RCC 7860 (cell line): ENCODE measurements around the gene SMCO4.

Source experiments
- DNase-seq: peaks from one replicate; pipeline ENCODE4 v3.0.0-alpha.2; 2015; ENCODE audit warnings: low spot score
- FAIRE-seq: peaks from 2 replicates; lab custom pipeline; 2012; peaks lifted over from hg19 to GRCh38; lab: Jason Lieb, UNC

SMCO4 gene

DNA sequence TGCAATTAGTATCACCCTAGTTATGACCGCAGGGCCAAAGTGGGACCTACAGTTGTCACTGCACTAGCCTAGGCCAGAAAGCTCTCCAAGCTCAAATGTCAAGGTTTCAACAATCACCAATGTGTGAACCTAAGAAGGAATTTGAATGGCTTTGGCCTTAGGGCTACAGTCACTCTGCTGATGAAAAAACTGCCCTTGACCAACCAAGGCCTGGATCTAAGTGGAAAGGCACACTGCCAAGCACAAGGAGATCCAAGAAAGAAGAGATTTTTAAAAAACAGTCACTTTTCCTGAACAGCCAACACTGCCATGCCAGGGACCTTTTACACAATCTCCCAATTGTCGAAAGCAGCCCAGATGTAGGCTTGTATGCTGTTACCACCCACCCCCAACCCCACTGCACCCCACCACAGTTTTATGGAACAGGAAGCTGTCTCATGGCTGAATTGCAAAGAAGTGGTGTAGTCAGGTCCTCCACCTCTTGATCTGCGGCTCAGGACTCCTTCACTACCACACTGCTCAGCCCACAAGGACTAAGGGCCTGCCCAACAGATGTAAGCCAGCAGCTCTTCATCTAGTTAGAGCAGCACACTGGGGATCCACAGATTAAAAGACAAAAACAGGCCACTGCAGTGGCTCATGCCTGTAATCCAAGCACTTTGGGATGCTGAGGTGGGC lies 32.9 kb downstream of the SMCO4 start:
- DNase-seq (no peak), FAIRE-seq (no peak)

DNA sequence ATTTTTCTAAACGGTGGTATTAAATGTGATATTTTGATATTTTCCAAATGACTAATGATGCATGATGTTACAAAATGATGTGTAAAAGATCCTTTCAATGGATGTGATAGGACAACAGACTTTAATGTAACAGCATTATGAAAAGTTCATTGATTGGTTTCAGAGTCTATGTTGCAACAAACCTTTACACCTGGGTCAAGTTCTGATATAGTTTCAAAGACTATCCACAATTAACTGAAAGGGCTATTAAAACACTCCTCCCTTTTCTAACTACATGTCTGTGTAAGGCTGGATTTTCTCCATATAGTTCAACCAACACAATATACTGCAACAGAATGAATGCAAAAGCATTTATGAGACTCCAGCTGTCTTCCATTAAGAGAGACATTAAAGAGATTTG lies 35.7 kb downstream of the SMCO4 start:
- FAIRE-seq (no peak), DNase-seq (no peak)

DNA sequence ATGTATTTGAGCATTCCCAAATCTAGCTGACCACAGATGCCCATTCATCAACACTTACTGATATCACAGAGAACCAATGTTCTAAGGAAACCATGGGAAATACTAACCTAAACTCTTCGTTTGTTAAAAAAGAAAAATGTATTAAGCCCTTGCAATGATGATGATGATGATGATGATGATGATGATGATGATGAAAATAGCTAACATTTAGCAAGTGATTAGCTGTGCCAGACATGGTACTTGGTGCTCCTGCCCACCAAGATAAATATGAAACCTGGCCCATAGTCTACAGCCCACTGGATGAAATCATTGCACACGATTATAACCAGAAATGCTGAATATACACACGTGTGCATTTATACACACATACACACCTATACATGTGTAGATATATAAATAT lies 37.5 kb downstream of the SMCO4 start:
- FAIRE-seq (no peak), DNase-seq (no peak)

DNA sequence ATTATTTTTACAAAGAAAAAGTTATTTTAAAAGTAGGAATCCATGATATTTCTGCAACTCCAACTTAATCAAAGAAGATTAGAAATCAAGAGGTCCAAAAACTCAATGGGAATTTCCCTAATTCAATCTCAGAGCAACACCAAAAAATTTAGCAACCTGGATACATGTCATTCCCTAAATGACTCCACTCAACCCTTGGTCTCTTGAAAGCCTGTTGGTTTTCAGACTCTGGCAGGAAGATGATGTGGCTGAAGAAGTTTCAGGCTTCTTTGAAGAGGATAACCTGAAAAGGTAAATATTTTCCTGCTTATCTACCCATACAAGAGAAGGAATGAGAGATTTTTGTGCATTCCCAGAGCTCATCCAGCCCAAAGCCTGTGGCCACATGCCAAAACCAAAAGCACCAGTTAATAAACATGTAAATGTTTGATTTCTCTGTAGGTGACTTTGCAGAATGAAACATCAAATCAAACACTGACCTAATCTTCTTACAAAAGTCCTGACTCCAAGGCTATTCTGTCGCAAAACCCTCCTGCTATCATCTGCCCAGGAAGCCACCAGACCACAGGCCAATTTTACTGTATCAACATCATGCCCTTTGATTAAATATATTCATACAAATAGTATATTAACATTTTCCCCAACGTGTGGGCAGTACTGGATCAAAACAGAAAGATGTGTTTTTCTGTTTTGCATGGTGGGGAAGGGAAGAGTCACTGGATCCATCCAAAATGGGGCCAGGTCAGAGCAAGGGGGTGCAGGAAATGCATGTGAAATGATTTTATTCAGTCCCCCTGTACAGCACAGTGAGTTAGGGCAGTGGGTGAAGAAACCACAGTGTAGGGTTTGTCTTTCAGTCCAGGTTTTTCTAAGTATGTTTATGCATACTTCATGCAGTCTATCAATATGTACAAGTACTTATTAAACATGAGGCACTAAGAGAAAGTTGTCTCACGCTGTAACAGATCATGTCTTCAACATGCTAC lies 38.8 kb downstream of the SMCO4 start:
- DNase-seq: no peak
- FAIRE-seq: no peak

DNA sequence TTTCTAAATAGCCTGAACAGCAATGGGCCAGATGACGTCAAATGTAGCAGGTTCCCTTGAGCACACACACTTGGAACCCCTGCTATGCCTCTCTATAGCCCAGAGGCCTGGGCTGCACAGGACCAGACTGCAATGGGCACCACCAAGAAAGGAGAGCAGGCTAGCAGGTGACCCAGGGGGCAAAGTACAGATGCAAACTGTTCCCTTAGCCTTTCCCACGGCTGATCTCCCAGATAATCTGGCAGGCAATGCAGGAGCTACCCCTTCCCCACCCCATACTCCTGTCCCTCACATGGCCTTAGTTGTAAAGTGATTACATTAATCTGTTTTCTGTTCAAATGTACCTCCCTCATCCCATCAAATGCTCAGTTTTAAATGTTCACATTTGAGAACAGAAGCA lies 41.3 kb downstream of the SMCO4 start:
- no peak for DNase-seq
- FAIRE-seq: no peak

DNA sequence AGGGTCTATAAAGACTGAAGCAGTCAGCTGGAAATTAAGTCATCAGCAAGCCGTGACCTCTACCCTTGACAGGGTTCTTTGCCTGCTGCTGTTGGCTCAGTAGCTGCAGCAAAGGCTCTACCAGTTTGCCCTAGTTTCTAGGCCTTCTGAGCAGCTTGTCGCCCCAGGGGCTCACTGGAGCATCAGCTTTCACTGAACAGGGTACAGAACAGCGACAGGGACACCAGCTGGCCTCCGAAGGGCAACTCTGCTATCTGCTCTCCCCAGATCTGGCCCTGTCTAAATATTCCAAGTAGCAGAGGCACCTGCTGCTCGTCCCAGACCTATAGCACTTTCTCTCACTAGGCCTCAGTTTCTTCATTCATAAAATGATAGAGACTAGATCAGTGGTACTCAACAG lies 42.4 kb downstream of the SMCO4 start:
- no peak for FAIRE-seq
- DNase-seq: no peak

DNA sequence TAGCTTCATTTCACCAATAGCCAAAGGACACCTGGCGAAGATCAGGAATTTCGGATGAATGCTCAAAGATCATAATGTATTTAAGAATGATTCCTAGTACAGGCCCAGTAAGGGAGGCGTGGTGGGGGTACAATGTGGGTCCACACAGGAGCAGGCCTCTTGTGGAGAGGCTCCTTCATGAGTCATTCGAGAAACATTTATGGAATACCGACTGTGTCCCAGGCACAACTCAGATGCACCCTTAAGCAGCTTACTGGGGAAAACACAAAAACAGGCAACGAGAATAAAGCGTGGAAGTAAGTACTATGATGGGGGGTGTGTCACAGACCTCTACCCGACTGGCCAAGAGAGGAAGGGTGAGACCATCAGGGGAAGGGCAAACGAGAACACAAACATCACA lies 44.5 kb downstream of the SMCO4 start:
- FAIRE-seq (peak; percentile 50), DNase-seq (peak; percentile 38)

DNA sequence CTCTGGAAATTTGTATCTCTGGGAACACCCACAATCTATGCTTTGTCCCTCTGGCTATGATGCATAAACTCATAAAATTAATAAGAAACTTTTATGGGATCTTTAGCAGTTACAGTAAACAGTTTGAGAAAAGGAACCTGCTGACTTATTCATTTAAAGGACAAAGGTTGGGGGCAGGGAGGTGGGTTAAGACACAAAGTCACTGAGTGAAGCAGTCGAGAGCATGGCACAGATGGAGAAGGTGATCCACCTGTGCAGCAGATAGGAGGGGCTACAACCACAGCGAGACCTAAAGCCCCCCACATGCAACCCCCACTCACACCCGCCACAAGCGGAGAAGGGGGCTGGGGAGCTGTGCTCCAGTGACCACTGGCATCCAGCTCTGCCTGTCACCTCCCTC lies 45.0 kb downstream of the SMCO4 start:
- no peak for DNase-seq
- no peak for FAIRE-seq

DNA sequence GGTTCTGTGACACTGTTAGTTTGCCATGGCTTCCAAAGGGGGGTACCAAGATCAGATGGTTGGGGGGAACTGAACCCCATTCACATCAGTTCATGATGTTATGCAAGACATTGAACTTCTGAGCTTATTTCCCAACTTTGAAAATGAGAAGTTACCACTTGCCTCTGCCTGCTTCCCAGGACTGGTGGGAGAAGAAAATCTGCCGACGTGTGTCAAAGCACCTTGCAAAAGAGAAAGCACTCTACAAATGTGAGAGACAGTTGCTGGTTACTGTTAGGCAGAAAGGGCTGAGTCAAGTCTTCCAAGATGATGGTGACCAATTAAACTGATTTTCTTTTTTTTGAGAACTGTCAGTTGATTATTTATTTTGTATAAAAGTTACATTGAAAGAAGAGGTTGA lies 45.6 kb downstream of the SMCO4 start:
- DNase-seq (no peak), FAIRE-seq (no peak)

DNA sequence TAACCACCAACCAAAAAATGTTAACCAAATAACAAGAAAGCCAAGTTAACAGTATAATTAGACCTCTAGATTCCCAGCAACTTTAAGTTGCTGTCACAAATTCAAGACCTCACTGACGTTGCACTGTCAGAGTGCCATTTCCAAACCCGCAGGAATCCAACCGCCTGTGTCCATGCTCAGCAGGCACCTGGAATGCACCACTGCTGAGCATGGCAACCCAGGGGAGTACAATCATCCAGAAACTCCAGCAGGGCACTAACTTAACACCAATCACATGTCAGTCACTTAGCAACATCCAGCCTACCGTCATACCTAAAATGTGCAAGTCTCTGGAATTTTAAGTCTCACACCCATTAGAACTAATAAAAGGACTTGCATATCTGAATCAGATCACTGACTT lies 48.8 kb downstream of the SMCO4 start:
- FAIRE-seq (peak; percentile 48), DNase-seq (peak; percentile 79)

DNA sequence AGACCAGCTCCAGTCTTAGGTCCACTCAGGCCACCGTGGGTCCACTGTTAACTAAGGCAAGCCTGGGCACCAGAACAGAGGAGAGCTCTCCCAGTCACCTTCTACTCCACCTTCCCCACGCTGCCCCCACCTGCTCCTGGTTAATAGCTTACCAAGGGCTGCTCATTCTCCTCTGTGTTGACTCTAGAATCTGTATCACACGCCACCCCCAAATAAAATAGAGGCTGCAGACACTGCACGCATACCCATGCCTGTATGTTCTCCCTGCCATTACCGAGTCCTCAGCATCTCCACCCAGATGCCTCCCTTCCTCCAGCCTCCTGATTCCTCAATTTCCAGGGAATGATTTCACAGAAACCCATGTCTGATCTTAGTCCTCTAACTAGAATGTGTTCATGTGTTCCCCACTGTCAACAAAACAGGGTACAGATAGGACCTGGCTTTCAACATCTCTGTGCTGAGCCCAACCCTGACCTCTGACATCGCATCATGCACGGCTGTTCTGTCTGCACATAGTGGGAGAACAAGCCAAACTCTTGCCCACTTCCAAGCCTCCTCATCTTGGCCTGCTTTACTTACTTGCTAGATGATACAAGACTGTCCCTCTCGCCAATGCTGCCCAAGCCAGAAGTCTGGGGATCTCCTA lies 49.8 kb downstream of the SMCO4 start:
- no peak for DNase-seq
- no peak for FAIRE-seq

DNA sequence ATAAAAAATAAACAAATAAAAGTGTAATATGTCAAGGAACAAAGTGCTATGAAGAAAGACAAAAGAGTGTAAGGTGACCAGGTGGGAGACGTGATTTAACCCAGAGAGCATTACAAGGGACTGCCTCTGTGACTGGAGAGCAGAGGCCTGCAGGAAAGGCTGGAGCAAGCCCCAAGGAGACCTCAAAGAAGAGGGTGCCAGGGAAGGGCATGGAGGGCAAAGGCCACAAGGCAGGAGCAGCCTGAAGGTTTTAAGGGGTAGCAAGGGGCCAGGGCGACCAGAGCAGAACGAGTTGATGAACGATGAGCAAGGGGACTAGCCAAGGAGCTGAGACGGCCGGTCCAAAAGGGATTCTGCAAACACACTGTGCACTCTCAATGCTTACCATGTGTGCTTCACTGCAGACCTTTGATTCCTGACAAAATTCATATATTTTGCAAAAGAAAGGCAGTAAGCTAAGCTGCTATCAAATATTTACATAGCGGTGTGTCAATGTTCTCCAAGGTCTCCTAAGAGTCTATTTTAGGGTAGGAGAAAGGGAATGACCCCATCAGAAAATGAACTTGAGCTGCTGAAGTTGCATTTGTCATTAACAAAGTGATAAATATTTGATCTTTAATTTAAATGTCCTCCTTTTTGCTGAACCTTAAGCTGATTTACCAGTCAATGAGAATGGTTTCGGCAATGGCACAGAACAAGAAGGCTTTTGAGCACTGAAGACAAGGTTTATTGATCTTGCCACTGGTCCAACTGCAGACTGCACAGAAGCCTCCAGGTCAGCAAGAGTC lies 50.5 kb downstream of the SMCO4 start:
- no peak for DNase-seq

DNA sequence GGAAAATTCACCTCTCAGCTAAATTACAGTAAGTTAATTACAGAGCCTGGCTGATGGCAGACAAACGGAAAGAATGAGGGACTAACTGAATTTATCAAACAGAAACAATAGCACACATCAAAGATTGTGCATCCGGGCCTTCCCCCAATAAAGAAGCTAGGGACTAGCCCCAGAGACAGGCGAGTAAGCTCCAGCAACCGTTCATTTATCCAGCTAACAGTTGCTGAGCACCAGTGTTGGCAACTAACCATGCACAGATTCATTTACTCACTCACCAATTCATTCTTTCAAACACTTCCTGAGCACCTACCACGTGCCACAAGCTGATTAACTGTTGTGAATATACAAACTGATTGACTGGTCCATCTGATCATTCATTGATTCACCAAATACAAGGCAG lies 51.2 kb downstream of the SMCO4 start:
- no peak for FAIRE-seq
- no peak for DNase-seq

More for the DNA sequence above, 50.5 kb downstream of the SMCO4 start:
- FAIRE-seq: no peak

DNA sequence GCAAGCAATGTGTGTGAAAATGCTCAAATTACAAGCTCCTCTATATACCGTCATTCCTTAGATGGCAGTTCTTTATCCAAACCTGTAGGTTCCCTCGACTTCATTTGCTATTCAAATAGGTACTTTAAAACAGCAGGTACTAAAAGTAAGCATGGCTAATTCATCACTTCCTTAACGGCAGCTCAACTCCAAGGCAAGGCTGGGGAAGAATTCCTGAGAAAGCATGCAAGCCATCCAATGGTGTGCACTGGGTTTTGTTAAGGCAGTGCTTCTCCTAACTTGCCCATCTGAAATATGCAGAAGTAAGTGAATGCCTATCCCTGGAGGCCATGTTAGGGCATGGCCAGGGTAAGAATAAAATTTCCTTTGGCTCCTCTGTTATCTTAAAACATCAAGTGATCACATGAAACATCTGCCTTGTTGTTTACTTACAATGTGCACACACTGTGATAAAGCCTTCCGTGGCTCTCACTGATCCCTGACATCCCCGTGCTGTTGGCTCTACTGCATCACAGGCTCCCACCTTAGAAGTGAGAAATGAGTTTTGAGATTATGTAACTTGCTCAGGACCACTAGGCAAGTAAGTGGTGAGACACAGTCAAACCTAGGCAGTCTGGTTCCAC lies 52.1 kb downstream of the SMCO4 start:
- DNase-seq (no peak), FAIRE-seq (no peak)

DNA sequence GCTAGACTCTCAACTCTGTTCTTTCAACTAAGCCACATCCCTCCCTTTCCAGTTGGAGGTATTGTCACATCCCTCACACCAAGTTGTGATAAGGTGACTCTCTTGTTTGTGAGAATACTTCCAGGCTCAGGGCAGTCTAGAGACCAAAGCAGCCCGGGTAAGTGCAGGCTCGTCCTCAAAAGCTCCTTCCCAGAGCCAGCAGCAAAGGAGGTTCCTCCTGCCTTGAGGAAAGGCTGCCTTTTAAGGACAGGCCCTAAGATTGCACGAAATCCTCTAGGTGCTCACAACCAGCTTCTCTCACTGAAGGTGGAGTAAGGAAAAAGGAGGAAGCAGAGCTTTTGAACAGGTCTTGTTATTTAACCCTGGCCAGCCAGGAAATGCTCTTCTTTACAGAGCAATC lies 53.4 kb downstream of the SMCO4 start:
- FAIRE-seq (no peak), DNase-seq (no peak)

DNA sequence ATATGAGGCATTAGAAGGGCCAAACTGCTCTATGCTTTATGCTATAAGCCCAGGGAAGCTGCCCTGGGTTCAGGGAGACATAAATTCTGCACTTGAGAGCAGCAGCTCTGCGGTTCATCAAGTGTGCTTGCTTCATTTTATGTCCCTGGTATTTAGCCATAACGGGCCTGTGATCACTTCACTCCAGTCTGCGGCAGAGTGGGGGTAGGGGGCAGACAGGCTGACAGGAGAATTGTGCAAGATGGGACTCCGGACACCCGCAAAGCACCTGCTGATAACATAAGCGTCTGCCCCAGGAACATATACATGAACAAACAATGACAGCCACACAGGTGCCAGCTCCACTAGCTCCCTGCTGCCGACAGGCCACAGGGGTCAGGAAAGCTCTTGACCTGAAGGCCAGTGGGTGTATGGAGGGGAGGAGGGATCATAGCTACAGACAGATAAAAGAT lies 56.1 kb downstream of the SMCO4 start:
- DNase-seq: no peak
- FAIRE-seq: no peak

DNA sequence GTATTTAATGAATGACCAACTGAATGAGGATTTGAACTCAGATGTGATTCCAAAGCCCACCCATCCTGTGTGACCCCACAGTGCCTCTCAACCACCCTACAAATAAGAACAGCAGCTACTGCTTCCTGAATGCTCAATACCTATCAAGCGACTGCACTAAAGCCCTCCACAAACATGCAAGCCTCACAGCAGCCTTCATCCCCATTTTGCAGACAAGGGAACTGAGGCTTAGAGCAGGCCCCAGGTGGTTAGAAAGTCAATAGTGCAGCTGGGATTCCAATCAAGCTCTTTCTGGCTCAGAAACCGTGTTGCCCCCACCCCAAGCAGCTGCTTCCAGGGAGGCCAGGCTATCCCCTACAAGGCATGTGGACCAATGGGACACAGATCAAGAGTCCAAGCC lies 57.2 kb downstream of the SMCO4 start:
- no peak for FAIRE-seq
- DNase-seq: no peak

DNA sequence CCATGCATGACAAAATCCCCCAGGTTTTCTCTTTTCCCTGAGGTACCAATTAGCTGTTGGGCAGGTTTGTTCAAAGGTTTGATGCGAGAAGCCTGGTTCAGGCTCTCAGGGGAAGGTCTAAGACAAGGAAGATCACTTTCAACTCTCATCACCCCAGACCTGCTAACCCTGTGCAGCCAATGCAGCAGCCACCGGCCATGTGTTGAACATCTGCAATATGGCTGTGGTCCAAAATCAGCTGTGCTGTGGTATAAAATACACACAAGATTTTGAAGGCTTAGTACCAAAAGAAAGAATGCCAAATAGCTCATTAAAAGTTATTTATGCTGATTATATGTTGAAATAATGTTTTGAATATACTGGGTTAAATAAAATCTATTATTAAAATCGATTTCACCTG lies 58.5 kb downstream of the SMCO4 start:
- no peak for DNase-seq
- FAIRE-seq: no peak

DNA sequence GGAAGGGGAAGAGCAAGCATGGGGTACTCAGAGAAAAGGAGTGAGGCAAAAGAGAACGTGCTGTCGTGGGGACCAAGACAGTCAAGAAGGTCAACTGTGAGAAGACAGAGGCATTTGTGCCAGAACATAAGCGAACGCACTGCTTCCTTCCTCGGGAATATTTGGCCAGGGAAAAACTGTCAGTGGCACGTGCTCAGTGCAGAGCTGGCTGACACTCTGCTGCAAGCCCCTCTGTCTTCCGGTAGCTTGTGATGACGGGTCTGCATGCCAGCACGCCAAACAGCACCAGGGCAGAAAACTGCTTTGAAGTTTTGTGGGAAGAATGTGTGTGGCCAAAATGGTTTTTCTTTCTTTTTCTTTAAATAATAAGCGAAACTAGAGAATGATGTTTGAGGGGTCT lies 60.6 kb downstream of the SMCO4 start:
- DNase-seq (no peak), FAIRE-seq (no peak)

DNA sequence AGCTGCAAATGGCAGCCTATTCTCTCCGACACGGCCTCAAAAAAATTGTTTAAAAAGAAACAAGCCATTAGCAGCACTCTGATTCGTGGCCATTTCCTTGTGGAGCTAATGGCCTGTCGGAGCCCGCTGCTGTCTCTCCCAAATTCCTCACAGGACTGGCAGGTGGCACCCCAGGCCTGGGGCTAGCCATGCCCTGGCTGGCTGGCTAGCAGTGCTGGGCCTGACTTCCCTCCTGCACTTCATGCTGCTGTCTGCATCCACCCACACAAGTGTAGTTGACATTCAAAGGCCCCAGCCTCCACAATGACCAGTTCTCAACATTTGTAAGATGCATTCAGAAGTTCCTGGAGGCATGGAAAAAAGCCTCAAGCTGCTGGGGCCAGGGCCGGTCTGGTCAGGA lies 61.5 kb downstream of the SMCO4 start:
- FAIRE-seq (no peak), DNase-seq (no peak)
